HG03108 (cell line): ENCODE data around the gene FBXO36.
"Not testable (repeated sequence)": the region's sequence is repeated elsewhere in the genome, so short reads cannot be mapped to it uniquely, and the experiment has no call there.

ENCODE experiments used
- ATAC-seq: cut with Tn5 transposase; IDR thresholded peaks from one replicate; pipeline ENCODE4 v1.9.1; 2021; ENCODE audit warnings: moderate library complexity; ENCODE audit not compliant: unreplicated experiment

Gene FBXO36

DNA sequence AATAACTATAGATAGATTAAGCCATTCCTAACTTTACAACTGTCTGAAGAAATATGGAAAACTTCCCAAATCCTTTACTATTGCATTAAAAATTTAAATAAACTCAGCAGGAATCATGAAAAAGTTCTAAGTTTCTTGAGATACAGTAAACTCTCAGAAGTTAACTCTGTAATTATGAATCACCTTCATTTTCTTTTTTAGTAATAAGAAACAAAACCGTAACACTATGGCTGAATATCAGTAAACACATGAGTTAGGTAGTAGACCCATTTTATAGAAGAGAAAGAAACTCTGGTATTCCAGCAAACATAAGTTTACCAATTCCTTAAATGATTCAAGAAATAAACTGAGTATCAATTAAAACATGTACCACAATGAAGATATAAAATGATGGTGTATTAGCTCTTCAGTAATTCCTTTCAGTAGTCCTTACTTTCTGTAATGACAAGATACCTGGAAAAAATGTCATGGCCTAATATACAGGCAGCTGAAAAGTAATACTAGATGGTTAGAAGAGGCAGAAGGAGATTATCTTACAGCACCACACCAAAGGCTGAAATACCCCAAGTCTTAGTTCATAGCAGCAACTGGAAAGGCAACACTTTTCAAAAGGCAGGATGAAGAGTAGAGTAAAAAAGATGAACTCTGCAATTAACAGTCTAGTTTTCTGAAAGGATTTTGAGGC lies 12.0 kb upstream of the FBXO36 start:
- no peak for ATAC-seq

DNA sequence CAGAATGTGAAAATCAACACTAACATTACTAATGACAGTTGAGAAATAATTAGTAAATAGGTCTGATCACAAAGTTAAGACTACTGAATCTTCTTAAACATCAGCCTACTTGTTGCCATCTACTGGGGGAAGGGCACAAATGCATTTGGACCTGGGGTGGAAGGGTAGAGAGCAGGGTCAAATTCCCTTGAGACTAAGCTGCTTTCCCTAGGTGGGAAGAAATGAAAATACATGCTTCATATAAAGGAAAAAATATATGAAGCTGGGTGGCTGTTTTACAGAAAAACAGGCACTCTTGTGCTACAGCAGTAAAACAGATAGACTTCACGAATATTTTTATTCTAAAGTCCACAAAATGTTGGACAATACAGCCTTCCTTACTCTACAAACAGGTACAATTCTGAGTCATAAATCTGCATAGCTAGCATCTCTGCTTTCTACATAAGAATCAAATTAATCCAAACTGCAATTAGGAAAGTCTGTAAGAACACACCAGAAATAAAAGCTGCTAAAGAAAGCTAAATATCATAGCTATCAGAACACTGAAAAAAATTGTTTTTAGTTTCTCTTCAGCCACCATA lies 11.4 kb upstream of the FBXO36 start:
- no peak for ATAC-seq

- no peak for ATAC-seq
Observed at GRCh38 chr2:229914171-229914570, 8.1 kb upstream of the FBXO36 start.

DNA sequence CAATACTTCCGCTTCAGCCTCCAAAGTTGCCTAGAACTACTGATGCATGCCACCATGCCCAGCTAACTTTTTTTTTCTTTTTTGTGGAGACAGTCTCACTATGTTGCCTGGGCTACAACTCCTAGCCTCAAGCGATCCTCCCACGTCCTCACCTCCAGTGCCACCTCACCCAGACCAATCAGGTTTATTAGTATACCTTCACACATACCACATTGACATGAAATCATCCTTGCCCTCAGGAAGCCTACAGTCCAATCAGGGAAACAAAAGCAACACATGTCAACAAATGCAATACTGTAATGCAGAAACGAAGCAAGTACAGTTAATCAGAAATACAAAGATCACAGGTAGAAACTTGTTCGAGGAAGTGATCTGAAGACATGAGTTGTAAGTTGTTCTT lies 4.5 kb upstream of the FBXO36 start:
- ATAC-seq, result no peak

- no peak for ATAC-seq
Observed at GRCh38 chr2:229920011-229920641, 2.2 kb upstream of the FBXO36 start.

GRCh38 chr2:229921101-229921891 lies 1.0 kb upstream of the FBXO36 start:
- ATAC-seq, result peak; percentile 15

GRCh38 chr2:229921892-229922448 lies 333 bp upstream of the FBXO36 start, which contains the start of gene TRIP12:
Gene TRIP12 (minus strand): TSS chr2:229922009. CDS start chr2:229880079, 41,930 bp downstream.
- peak; percentile 64 for ATAC-seq

DNA sequence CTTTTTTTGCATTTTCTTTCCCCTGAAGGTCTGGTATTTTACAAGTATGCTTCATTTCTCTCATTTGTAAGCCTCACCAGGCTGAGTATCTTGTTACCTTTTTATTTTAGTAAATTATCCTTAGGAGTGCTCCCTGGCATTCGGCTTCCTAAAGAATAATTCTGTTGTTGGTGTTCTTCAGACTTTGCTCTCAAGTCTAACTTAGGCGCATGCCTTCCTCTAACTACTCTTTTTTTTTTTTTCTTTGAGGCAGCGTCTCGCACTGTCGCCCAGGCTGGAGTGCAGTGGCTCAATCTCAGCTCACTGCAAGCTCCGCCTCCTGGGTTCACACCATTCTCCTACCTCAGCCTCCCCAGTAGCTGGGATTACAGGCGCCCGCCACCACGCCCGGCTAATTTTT lies 2.2 kb downstream of the FBXO36 start:
- ATAC-seq, result not testable (repeated sequence)

- no peak for ATAC-seq
Observed at GRCh38 chr2:229925201-229925600, 2.9 kb downstream of the FBXO36 start.

- ATAC-seq, result no peak
Observed at GRCh38 chr2:229927817-229928321, 5.6 kb downstream of the FBXO36 start.

DNA sequence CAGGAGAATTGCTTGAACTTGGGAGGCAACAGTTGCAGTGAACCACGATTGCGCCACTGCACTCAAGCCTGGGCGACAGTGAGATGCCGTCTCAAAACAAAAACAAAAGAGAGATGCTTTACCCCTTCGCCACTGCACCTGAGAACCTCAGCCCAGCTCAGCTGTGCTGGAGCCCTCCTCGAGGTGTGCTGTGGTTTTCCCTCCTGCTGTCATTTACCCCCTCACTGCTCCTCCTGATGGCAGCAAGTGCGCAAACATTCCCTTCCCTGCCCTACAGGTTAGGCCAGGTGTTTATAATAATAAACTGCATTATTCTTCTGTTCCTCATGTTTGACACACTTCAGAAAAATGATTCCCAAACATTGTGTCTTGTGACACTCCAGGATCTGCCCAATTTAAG lies 8.4 kb downstream of the FBXO36 start:
- ATAC-seq, result no peak

DNA sequence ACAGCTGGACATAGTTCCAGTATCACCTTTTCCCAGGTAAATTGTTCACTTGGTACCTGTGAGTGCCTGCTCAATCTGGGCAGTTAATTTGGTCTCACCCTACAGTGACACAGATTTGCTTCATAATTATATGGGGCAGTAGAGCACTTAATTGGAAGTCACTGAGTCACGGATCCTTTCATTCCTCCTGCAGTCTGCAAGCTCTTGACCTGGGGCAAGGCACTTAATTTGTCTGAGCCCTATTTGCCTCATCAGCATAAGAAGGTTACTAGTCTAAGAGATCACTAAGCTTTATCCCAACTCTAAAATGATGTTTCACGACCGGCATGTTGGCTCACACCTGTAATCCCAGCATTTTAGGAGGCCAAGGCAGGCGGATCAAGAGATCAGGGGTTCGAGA lies 8.9 kb downstream of the FBXO36 start:
- ATAC-seq, result no peak

- no peak for ATAC-seq
Observed at GRCh38 chr2:229937537-229937936, 15.2 kb downstream of the FBXO36 start.

DNA sequence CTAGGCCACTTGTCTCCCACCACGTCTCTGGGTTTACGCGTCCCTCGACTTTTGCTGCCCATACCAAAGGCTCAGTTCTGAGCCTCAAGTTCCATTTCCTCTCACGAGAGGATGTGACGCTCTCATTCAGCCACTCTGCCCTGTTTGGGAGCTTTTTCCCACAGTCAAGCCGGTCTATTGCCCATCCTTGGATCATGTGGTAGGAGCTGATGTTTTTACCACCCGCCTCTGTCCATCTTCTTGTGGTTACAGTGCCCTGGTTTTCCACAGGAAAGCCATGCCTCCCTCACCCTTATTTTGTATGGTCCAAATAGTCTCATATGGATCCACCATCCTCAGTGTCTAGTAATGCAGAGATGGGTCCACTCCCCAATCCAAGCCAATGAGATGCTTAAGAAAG lies 20.4 kb downstream of the FBXO36 start:
- ATAC-seq, result no peak

GRCh38 chr2:229943171-229943570 lies 20.9 kb downstream of the FBXO36 start:
- ATAC-seq, result no peak

DNA sequence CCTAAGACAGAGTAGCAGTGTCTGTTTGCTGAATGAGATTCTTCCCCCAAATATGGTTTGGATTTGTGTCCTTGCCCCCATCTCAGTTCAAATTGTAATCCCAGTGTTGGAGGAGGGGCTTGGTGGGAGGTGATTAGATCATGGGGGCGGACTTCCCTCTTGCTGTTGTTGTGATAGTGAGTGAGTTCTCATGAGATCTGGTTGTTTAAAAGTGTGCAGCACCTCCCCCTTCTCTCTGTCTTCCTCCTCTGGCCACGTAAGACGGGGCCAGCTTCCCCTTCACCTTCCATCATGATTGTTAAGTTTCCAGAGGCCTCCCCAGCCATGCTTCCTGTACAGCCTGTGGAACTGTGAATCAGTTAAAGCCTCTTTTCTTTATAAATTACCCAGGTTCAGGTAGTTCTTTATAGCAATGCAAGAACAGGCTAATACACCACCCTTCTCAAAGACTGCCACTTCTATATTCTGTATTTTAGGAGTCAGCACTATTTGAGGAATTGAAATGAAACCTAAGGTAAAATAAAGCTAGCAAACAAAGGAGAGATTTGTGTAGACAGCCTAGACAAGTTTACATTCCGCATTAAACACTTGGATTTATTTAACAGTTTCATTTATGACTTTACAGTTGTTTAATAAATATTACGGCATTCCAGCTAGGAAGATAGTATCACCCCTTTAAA lies 21.6 kb downstream of the FBXO36 start:
- ATAC-seq, result no peak

- no peak for ATAC-seq
Observed at GRCh38 chr2:229945975-229946374, 23.7 kb downstream of the FBXO36 start.

GRCh38 chr2:229947544-229947943 lies 25.2 kb downstream of the FBXO36 start:
- ATAC-seq, result no peak

- ATAC-seq, result no peak
Observed at GRCh38 chr2:229952256-229952835, 30.0 kb downstream of the FBXO36 start.

DNA sequence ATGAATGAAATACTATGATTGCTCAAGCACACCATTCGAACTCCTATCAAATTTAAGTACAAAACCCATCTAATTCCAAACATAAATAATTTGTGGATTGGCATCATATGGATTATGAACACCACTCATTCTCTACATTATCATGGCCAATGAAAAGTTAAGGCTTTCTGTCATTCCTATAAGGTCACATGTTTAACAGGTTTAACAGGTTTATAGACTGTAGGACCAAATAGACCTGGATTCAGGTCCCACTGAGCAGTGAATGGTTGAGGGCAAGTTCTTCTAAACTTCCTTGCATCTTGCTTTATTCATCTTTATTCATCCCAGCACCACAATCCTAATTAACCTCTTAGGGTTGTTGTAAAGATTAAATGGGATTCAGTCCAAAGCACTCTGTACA lies 33.4 kb downstream of the FBXO36 start:
- ATAC-seq, result no peak
